Anterior cingulate cortex (tissue), 58 donors: Measurements from ENCODE around the gene MARVELD1.
"Not testable (repeated sequence)": the region's sequence is repeated elsewhere in the genome, so short reads cannot be mapped to it uniquely, and the experiment has no call there.

ENCODE experiments used
- DNase-seq, 58 donors: peaks; one replicate each; lab custom pipeline; 2025; lab: John Stamatoyannopoulos, UW

Gene MARVELD1

GRCh38 chr10:97713339-97713825 is at the start of gene MARVELD1:
Gene MARVELD1 (plus strand): TSS chr10:97713730. CDS start chr10:97713877, 147 bp downstream.
- DNase-seq: peak in 27 of 58 donors; percentile 5 to 58 (median 25)

GRCh38 chr10:97664282-97664850 is 49.2 kb upstream of the MARVELD1 start:
- no peak for DNase-seq

- DNase-seq: no peak
These were observed 46.5 kb upstream of the MARVELD1 start for GRCh38 chr10:97666992-97667391.

- no peak for DNase-seq
These were observed 46.1 kb upstream of the MARVELD1 start for GRCh38 chr10:97667463-97667862.

- no peak for DNase-seq
These were observed 44.0 kb upstream of the MARVELD1 start for GRCh38 chr10:97669571-97669970.

GRCh38 chr10:97673736-97674525 is 39.6 kb upstream of the MARVELD1 start:
- DNase-seq: peak in 21 of 58 donors; percentile 18 to 82 (median 43)

- DNase-seq: no peak
These were observed 38.3 kb upstream of the MARVELD1 start for GRCh38 chr10:97675222-97675621.

GRCh38 chr10:97676770-97677581 is 36.6 kb upstream of the MARVELD1 start:
- peak in 4 of 58 donors; percentile 9 to 30 (median 16) for DNase-seq

- DNase-seq: no peak
These were observed 33.9 kb upstream of the MARVELD1 start for GRCh38 chr10:97679594-97679993.

DNA sequence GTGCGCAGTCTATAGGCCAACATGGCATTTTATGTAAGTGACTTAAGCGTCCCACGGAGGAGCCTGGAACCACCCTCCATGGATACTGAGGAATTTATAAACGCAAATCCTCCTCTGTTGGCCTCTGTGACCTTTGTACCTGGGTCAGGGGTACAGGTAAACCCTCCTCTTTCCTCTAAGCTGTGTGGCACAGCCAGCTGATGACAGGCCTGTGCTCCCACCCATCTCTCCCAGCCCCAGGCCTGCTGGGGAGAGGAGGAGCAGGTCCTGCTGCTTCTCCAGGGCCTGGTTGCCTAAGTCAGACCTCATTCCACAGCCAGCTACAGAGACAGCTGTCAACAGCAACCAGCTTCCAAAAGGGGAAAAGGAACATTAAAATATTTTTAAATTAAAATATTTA is 31.5 kb upstream of the MARVELD1 start:
- no peak for DNase-seq

DNA sequence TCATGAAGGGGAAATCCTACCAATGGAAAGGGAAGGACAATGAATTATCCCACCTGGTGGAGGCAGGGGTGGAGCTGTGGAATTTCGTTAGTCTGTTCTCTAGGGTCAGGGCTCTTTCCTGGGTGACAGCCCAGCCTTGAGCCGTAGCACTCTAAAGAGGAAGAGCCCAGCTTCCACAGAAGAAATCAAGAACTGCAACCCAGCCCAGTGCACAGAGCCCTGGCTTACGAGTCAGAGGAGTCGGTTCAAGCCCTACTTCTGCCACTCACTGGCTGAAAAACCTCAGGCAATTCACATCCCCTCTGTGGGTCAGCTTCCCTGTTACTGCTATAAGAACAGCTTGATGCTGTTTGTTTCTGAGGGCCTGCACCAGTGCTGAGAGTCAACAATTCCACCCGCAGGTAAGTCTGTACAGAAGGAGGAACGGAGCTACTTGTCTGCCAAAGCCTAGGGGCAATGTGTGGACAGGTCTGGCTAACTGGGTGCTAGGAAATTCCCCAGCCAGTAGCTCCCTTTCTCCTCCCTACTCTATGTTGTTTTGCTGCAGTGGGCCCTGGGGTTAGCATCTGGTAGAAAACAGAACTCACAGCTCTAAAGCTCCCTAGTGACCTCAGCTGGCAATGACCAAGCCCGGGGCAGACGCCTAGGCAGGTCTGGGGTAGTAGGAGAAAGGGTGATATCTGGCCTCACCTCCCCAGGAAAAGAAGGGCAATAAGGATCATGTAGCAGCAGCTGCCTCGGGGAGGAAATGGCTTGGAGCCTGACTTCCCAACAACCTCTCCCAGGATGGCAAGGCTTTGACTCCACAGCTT is 29.8 kb upstream of the MARVELD1 start:
- peak in 3 of 58 donors; percentile 16 to 20 (median 17) for DNase-seq

GRCh38 chr10:97684368-97684713 is 29.2 kb upstream of the MARVELD1 start:
- not testable (repeated sequence) for DNase-seq

GRCh38 chr10:97684866-97685394 is 28.6 kb upstream of the MARVELD1 start:
- DNase-seq: no peak

DNA sequence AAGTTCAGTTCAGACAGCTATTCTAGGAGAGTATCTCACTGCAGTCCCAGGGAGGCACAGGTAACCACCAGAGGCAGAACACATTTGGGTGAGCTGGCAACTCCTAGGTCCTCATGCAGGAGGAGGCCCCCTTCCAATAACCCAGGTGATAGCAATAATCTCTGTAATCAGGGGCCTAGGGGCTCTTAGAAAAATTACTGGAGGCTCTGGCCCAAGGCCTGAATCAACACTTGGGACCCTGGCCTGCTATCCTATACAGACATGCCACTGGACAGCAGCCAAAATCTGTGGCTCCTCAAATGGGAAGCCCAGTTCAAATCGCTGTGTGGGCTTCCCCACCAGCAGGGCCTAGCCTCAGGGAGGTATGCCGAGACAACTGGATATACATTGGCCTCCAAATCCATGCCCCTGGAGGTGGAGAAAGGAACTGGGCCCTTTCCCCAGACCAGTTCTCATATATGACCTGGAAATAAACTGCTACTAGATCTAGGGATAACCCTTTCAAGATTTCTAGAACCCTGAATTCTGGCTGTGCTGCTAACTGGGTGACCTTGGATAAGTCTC is 28.1 kb upstream of the MARVELD1 start:
- DNase-seq: peak in 1 of 58 donors; percentile 18

DNA sequence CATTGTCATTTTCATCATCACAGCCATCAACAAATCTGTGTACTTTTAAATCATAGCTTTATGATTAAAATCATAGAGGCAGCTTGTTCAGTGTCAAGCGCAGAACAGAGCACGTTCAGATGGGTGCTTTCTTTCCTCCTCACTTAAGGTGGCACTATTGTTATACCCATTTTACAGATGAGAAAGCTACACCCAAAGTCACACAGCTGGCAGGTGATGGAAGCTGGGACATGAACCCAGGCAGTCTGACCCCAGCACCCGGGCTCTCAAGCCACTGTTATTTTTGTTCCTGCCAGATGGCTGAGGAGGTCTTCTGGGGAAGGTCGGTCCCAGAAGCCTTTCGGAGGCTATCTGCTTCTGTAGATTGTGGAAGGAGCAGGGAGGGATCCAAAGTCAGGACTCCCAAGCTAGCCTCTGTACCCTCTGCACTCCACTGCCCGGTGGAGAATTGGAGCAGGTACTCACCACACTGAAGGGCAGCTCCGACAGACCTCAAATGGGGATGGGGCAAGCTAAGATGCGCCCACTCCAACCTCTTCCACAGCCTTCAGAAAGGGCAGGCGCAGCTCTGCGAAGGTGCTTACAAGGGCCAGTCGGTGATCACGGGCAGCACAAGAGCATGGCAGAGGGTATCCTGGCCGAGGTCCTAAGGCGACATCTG is 27.1 kb upstream of the MARVELD1 start:
- no peak for DNase-seq

DNA sequence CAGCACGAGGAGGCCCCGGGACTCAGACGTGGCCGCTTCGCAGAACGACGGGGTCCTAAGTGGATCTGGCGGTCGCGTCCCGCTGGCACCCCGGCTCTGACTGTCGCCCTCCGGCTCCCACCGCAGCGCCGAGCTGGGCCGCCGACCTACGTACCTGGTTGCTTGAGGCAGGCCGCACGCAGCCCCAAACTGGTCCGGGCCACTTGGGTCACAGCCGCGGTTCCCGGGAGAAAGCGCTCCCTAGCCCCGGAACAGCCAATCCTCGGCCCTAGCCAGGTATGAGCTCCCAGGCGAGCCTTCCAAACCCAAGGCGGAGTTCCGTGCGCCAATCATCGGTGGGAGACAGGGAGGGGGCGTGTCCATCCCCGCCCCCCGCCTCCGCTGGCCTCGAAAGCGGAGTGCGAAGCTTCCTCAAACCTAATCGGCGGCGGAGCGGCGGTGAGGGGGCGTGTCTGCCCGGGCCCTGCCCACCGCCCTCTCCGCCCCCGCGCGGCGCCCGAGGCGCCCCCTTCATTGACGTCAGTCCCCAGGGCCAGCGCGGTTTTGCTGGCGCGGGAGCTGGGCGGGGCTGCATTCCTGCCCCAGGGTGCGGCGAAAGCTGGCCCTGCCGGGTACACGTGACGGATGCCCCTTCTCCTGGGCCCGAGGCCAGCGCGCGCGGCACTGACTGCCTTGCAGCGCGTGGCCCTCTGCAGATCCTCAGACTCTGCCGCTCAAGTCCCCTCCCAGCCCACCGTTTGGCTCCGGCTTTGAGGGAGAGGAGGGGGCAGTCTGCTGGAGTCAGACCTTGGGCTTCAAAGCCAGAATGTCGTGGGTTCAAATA is 26.4 kb upstream of the MARVELD1 start, which contains the start of gene AVPI1:
TSS of gene AVPI1 (minus strand) at position 280 of the 823 bp plus-strand sequence. CDS start 7,336 bp downstream, outside the sequence.
- DNase-seq: peak; percentile 45 to 96 (median 92)

GRCh38 chr10:97687785-97688781 is 25.4 kb upstream of the MARVELD1 start:
- peak in 2 of 58 donors; percentile 10 to 47 for DNase-seq
